ENCODE measurements around the gene SLC5A2. TPM values are rescaled to one million over a fixed set of nuclear protein-coding genes. Genes with fewer than 3 reads are reported as not detected.

The SLC5A2 gene
- 0.10 TPM in 1 of 2 replicates, not detected in the other for total RNA-seq

DNA sequence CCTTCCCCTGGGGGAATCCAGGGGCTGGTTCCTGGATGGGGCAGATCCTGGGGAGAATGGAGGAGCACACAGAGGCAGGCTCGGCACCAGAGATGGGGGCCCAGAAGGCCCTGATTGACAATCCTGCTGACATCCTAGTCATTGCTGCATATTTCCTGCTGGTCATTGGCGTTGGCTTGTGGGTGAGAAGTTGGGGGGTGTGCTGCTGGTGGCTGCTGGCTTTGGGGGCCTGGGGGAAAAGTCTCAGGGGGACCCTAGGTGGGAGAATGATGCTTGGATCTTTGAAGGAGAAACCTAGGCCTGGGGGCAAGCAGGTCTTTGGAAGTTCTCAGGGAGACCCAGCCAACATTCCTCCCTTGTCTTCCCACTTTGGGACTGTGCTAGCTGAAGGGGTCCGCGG is at the start of gene SLC5A2:
Gene SLC5A2 (plus strand): TSS at position 43 of the 400 bp plus-strand sequence. CDS start 14 bp downstream, at position 57.

GRCh38 chr16:31458844-31459686 is 23.9 kb upstream of the SLC5A2 start, which contains the start of gene ARMC5:
Gene ARMC5 (plus strand): TSS chr16:31459501. CDS start chr16:31459525, 24 bp downstream.

GRCh38 chr16:31471875-31472708 is 10.8 kb upstream of the SLC5A2 start, which contains the start of gene TGFB1I1:
Gene TGFB1I1 (plus strand): TSS chr16:31472152. CDS start chr16:31472189, 37 bp downstream.

GRCh38 chr16:31507929-31508705 is 25.2 kb downstream of the SLC5A2 start, which contains the start of gene RUSF1:
Gene RUSF1 (minus strand): TSS chr16:31508391. CDS start chr16:31508373, 18 bp downstream.

GRCh38 chr16:31527734-31528274 is 44.9 kb downstream of the SLC5A2 start, which contains the start of gene AHSP:
Gene AHSP (plus strand): TSS chr16:31527900. CDS start chr16:31528140, 240 bp downstream.

Other genes with a start within 250 kb of the SLC5A2 start
- not detected in 2 replicates for gene ITGAM, start 223.1 kb upstream of the SLC5A2 start, total RNA-seq
- 0.65 and 1.1 TPM in 2 replicates for gene ITGAX, start 127.9 kb upstream of the SLC5A2 start, total RNA-seq
- not detected in 2 replicates for gene ITGAD, start 89.8 kb upstream of the SLC5A2 start, total RNA-seq
- not detected in 2 replicates for gene COX6A2, start 54.8 kb upstream of the SLC5A2 start, total RNA-seq
- 0.19 and 0.98 TPM in 2 replicates for gene ZNF843, start 40.3 kb upstream of the SLC5A2 start, total RNA-seq
- gene ARMC5, start 23.6 kb upstream of the SLC5A2 start, total RNA-seq: 22.8 and 27.1 TPM in 2 replicates
- gene TGFB1I1, start 11.0 kb upstream of the SLC5A2 start, total RNA-seq: 57.3 and 108 TPM in 2 replicates
- 32.6 and 49.3 TPM in 2 replicates for gene RUSF1, start 25.3 kb downstream of the SLC5A2 start, total RNA-seq
- gene AHSP, start 44.8 kb downstream of the SLC5A2 start, total RNA-seq: not detected in 2 replicates